Body of pancreas (tissue), 4 donors: Measurements from ENCODE around the gene ADSS1. TPM values are rescaled to one million over a fixed set of nuclear protein-coding genes. Genes with fewer than 3 reads are reported as not detected.
A peak's percentile ranks its signal among the peaks of the same experiment; 100 is the strongest.
"Not testable (repeated sequence)": the region's sequence is repeated elsewhere in the genome, so short reads cannot be mapped to it uniquely, and the experiment has no call there.

Source experiments
- ATAC-seq: fragments of 150-250 bp; one replicate; pipeline ENCODE4 v1.9.1; 2016
- DNase-seq, 4 donors: peaks; one replicate each; pipeline ENCODE4 v3.0.0-alpha.2; 2019
- H3K27ac ChIP-seq, 4 donors: fragments of 200-600 bp; sonication (generic); 1 replicate in 3 of 4; 2 replicates in 1 of 4; pipeline versions ENCODE4 v1.5.1 to v1.6.1; 2016 to 2019; ENCODE audit warnings: mild to moderate bottlenecking in 1 of 4, mixed read lengths in 1 of 4, moderate library complexity in 1 of 4
- H3K27me3 ChIP-seq, 2 donors: fragments of 200-600 bp; sonication (generic); one replicate each; pipeline ENCODE4 v1.6.0; 2016; ENCODE audit warnings: mild to moderate bottlenecking in 1 of 2
- H3K36me3 ChIP-seq, 2 donors: fragments of 200-600 bp; sonication (generic); replicated peaks in 1 of 2; 2 replicates each; pipeline ENCODE4 v1.5.1; 2016; ENCODE audit warnings: low read depth in 2 of 2; ENCODE audit not compliant: insufficient read depth in 1 of 2
- H3K4me1 ChIP-seq: fragments of 200-600 bp; sonication (generic); one replicate; pipeline ENCODE4 v1.6.0; 2016
- H3K4me3 ChIP-seq, 2 donors: fragments of 200-600 bp; sonication (generic); 1 replicate in 1 of 2; 2 replicates in 1 of 2; pipeline ENCODE4 v1.5.1; 2016 to 2019
- H3K9me3 ChIP-seq, 3 donors: fragments of 200-600 bp; sonication (generic); 1 replicate in 2 of 3; 2 replicates in 1 of 3; pipeline ENCODE4 v1.5.1; 2016
- CTCF ChIP-seq, 7 experiments: fragments of 450-650 bp in 4 of 7; fragments of 200-600 bp in 3 of 7; sonication (generic) in 3 of 7; IDR thresholded peaks; one replicate each; pipeline ENCODE4 v1.5.1; 2016 to 2019; ENCODE audit warnings: antibody characterized with exemption in 7 of 7
- POLR2A ChIP-seq, 3 donors: fragments of 450-650 bp; IDR thresholded peaks; one replicate each; pipeline ENCODE4 v1.6.1; 2016; ENCODE audit warnings: antibody characterized with exemption in 3 of 3, mild to moderate bottlenecking in 2 of 3
- WGBS, 2 donors: methylation state at CpG; one replicate each; pipeline ENCODE4 v1.1.5; 2017; 5-methylcytosine and 5-hydroxymethylcytosine counted together
- intact Hi-C: fragments of 100-400 bp; cut with DNase I; formaldehyde crosslinking; loops from one replicate; pipeline ENCODE4 v1.15.1; 2023
- total RNA-seq, 2 donors: library from RNA; depleted of rRNA; stranded (reverse); fragments of >200 nt; gene quantifications; one replicate each; pipeline ENCODE4 v1.1.0, GENCODE V29; 2016

ADSS1 gene
- total RNA-seq, 2 donors from 2014 or later, result 4.0 to 4.7 TPM

- Histone ChIP-seq H3K4me3 (no peak overlapping the region), H3K27ac (peak overlapping the region in 2 of 4 donors; percentile 52 to 72), H3K4me1 (peaks cover 32% of the 10 kb centered on the region), H3K36me3 (no peaks in the 10 kb centered on the region), H3K27me3 (no peaks in the 10 kb centered on the region), H3K9me3 (no peaks in the 10 kb centered on the region)
- TF ChIP-seq POLR2A (IDR thresholded peaks at IDR 0.05), result no peak
- TF ChIP-seq CTCF (IDR thresholded peaks at IDR 0.05), result peak in 1 of 7 experiments; percentile 4
- peak in 3 of 4 donors; percentile 22 to 51 (median 50) for DNase-seq
- 54 to 80% methylated on average over 9 to 24 of the region's 24 CpGs for WGBS, 2 donors
- ATAC-seq, result no peak
- intact Hi-C loops, result no loop called here
Measured at GRCh38 chr14:104724981-104725771, 1.1 kb downstream of the ADSS1 start.

DNA sequence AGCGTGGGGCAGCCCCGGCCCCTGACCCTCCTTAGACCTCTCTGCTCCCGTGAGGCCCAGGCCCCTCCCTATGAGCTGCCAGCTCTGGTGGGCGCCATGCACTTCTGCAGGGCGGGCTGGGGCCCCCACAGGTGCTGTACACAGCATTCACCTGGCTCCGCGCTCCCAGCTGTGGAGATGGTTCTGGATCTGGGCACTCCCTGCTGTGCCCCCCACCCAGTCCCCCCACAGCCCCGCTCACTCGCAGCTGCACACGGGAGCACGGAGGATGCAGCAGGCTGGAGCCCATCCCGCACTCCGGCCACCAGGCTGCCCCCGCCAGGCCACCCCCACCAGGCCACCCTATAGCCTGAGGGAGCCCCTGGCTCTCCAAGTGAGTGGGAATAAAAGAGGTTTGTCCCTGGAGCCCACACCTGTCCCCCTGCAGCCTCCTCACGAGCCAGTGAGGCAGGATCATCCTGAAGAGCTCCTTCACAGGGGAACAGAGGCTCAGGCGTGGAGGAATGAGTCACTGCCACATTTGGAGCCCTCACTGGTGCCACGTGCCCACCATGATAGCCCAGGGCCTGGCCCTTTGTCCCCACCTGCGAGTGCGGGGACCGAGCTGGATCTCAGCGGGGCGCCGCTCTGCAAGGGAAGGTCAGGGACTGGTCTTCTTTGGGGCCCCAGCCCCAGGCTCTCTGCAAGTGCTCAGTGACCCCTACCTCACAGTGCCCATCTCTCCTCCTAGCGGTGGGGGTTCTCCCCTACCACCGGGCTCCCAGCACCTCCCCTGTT, 1.9 kb downstream of the ADSS1 start:
- TF ChIP-seq CTCF (IDR thresholded peaks at IDR 0.05), result no peak
- no peak for TF ChIP-seq POLR2A (IDR thresholded peaks at IDR 0.05)
- H3K36me3 ChIP-seq, result no peaks in the 10 kb centered on the region
- no peaks in the 10 kb centered on the region for H3K9me3 ChIP-seq
- intact Hi-C loops, result no loop called here
- H3K4me3 ChIP-seq, result no peak overlapping the region
- H3K4me1 ChIP-seq, result peaks cover 32% of the 10 kb centered on the region
- no peaks in the 10 kb centered on the region for H3K27me3 ChIP-seq
- no peak overlapping the region for H3K27ac ChIP-seq
- 83 to 86% methylated on average over 12 to 21 of the region's 25 CpGs for whole genome bisulfite sequencing, 2 donors
- no peak for DNase-seq
- no peak for ATAC-seq

- H3K4me3 ChIP-seq, result no peak overlapping the region
- TF ChIP-seq POLR2A (IDR thresholded peaks at IDR 0.05) (no peak), CTCF (IDR thresholded peaks at IDR 0.05) (no peak)
- intact Hi-C loops, result no loop called here
- ATAC-seq (no peak), DNase-seq (peak in 1 of 4 donors; percentile 41)
- no peak overlapping the region for H3K27ac ChIP-seq
- no peaks in the 10 kb centered on the region for H3K36me3 ChIP-seq
- peaks cover 32% of the 10 kb centered on the region for H3K4me1 ChIP-seq
- WGBS, 2 donors, result 54 to 85% methylated on average over 10 to 21 of the region's 21 CpGs
- H3K27me3 ChIP-seq, result no peaks in the 10 kb centered on the region
- no peaks in the 10 kb centered on the region for H3K9me3 ChIP-seq
Measured at GRCh38 chr14:104726600-104727451, 2.8 kb downstream of the ADSS1 start.

- ATAC-seq, result no peak
- Histone ChIP-seq H3K27ac (no peak overlapping the region), H3K9me3 (no peaks in the 10 kb centered on the region), H3K27me3 (no peaks in the 10 kb centered on the region), H3K4me3 (no peak overlapping the region), H3K4me1 (peaks cover 24% of the 10 kb centered on the region), H3K36me3 (no peaks in the 10 kb centered on the region)
- 90 to 97% methylated on average over 7 to 16 of the region's 17 CpGs for WGBS, 2 donors
- TF ChIP-seq CTCF (IDR thresholded peaks at IDR 0.05) (no peak), POLR2A (IDR thresholded peaks at IDR 0.05) (no peak)
- DNase-seq, result no peak
- intact Hi-C loops, result no loop called here
Measured at GRCh38 chr14:104728631-104729030, 4.6 kb downstream of the ADSS1 start.

DNA sequence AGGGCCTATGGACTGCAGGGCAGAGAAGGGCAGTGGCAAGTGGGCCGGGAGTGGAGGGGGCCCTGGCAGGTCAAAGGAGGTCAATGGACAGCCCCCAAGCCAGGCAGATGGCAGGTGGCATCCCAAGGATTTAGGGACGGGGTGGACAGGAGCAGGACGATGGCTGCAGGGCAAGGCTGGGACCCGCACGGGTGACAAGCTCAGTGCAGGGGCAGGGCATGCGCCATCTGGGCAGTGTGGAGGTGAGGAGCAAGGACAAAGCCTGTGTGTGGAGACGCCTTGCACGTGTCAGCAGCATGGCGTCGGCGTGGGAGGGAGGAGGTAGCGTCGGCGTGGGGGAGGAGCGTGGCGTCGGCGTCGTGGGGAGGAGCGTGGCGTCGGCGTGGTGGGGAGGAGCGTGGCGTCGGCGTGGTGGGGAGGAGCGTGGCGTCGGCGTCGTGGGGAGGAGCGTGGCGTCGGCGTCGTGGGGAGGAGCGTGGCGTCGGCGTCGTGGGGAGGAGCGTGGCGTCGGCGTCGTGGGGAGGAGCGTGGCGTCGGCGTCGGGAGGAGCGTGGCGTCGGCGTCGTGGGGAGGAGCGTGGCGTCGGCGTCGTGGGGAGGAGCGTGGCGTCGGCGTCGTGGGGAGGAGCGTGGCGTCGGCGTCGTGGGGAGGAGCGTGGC, 5.3 kb downstream of the ADSS1 start:
- intact Hi-C loops, H3K27me3 ChIP-seq, H3K36me3 ChIP-seq, H3K27ac ChIP-seq, H3K4me3 ChIP-seq, H3K9me3 ChIP-seq, ATAC-seq, DNase-seq: not testable (repeated sequence)
- 92 to 93% methylated on average over 18 to 40 of the region's 73 CpGs for WGBS, 2 donors
- peaks cover 23% of the 10 kb centered on the region for H3K4me1 ChIP-seq
